NT2/D1 (cell line): ENCODE results near the gene CENPN.

Source experiments
- SUZ12 ChIP-seq: IDR thresholded peaks from 2 replicates; pipeline ENCODE4 v1.6.1; 2011; ENCODE audit not compliant: insufficient read length, insufficient read depth; ENCODE audit errors: extremely low read depth
- YY1 ChIP-seq: IDR thresholded peaks from 2 replicates; pipeline ENCODE4 v1.6.1; 2011; ENCODE audit not compliant: insufficient read length, insufficient read depth
- ZNF274 ChIP-seq: IDR thresholded peaks from 2 replicates; pipeline ENCODE4 v1.6.1; 2011; ENCODE audit warnings: mild to moderate bottlenecking, low read depth, low read length

GRCh38 chr16:81000873-81001272, 6.1 kb upstream of the CENPN start:
- TF ChIP-seq SUZ12, result no peak
- no peak for TF ChIP-seq ZNF274
- TF ChIP-seq YY1, result no peak
